NCI-H2227 (cell line): ENCODE data around the gene TACR1.

Experiments used
- DNase-seq: peaks from one replicate; lab custom pipeline; 2025; ENCODE audit not compliant: unreplicated experiment; lab: John Stamatoyannopoulos, UW

The TACR1 gene

DNA sequence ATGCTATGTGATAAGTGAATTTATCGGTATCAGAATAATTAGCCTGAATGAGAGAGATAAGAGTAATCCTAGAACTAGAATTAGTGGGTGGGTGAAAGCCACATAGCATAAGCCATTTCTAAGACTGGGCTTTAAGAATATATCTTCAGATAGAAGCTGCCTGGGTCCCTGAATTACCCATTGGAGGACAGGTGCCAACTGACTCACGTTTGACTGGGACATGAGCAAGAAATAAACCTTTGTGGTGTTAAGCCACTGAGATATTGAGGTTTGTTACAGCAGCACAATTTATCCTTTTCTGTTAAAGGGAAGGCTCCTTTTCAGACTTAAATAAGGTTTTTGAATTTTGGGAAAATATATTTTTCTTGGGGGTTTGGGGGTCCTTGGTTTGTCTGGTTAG, 145.0 kb downstream of the TACR1 start:
- DNase-seq = no peak

GRCh38 chr2:75053484-75054112, 145.7 kb downstream of the TACR1 start:
- peak; percentile 66 for DNase-seq

- no peak for DNase-seq
These were observed 151.2 kb downstream of the TACR1 start for GRCh38 chr2:75047992-75048625.

- no peak for DNase-seq
These were observed 151.9 kb downstream of the TACR1 start for GRCh38 chr2:75047189-75047991.

DNA sequence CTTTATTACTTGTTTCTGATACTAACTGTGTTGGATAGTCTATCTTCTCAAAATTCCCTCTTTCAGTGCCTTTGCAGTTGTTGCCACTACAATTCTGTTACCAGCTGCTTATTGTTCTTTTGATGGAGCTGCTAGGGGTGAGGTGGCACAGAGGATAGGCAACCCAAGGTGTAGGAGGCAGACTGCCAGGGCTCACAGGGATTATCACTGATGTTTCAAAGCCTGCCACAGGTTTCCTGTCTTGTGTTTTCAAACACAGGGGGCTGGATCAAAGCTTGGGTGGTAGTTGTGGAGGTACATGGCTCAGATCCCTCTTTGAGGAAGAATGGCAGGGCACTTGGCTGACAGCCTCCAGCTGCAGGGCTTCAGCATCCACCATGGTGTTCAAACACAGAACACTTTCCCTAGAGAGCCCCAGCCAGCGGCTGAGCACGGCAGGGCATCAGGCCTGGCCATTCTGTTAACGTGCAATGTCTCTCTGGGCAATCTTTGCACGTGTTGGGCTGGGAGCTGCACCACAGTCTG, 153.7 kb downstream of the TACR1 start:
- DNase-seq = no peak

GRCh38 chr2:75044291-75044690, 155.0 kb downstream of the TACR1 start:
- DNase-seq = no peak

DNA sequence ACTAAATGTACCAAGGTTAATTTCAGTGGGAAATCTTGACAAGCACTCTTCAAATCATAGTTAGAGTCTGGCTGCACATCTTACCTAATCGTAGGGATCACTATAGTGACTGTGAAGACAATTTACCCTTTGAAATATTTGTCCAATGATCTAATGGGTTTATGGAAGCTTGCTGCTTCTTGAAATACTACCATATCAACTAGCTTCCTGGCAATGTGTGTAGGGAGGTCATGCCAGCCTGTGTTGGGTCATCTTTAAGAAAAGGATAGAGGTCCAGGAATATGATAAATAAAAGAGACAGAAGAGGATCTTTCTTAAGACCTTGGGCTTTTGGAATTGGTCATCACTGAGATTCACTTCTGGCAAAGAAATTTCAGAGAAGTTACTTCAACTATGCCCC, 156.5 kb downstream of the TACR1 start:
- no peak for DNase-seq

- no peak for DNase-seq
These were observed 157.4 kb downstream of the TACR1 start for GRCh38 chr2:75041731-75042600.

DNA sequence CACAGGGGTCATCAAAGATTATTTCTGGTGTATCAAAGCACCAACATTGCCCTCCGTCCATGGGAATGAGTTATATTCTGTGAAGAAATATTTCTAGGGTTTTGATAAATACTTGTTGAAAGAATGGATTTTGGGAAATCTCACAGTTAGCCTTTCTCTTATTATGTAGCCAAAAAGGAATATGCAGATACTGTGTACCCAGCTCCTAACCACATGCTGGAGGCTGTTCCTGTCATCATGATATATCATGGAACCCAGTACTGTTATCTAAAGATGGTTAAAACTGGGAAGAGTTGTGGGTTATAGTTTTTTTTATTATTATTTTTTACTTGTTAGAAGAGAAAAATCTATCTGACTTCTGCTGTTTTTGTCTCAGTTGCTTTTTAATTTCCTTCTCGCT, 158.1 kb downstream of the TACR1 start:
- DNase-seq = no peak

- no peak for DNase-seq
These were observed 163.6 kb downstream of the TACR1 start for GRCh38 chr2:75035444-75036353.

DNA sequence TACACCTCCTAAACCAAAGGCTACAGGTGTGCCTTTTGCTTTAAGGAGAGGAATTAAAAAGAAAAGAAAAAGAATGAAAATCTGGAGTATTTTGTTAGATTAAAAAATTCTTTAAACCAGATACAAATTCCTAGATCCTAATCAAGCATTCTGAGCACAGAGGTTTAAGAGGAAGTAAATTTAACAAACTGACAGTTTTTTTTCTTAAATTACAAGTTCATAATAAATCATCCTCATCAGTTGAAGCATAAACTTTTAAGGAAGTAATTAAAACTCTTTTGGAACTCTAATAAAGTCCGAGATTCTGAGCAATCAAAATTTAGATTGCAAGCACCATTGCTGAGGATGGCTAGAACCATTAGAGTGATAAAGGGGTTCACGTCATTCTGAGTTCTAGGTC, 165.8 kb downstream of the TACR1 start:
- DNase-seq = no peak

DNA sequence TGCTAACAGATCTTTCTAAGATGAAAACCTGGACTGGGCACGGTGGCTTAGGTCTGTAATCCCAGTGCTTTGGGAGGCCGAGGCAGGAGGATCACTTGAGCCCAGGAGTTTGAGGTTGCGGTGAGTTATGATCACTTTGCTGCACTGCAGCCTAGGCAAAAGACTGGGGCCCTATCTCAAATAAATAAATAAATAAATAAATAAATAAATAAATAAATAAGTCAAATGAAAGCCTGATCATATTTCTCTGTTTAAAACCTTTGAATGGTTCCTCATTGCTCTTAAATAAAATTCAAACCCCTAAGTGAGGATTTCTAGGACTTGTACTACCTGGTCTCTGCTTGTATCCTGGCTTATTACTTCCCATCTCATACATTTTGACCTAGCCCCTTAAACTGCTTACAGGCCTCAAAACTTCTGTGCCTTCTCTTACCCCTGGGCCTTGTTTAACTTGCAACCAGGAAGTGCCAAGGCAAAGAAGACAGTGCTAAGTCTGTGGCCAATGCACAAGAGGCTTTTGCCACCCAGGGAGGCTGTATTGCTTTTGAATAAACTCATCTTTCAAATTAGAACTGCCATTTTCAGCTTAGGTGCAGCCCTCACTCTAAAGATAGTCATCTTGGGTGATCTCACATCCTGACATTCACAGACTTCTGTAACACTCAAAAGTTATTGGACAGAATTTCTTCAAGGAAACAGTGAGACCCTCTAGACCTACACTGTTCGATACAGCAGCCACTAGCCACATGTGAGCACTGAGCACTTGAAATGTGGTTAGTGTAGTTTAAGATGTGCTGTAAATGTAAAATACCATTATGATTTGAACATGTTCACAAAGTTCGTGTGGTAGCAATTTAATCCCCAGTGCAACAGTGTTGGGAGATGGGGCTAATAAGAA, 167.2 kb downstream of the TACR1 start:
- no peak for DNase-seq

GRCh38 chr2:75031171-75031570, 168.1 kb downstream of the TACR1 start:
- DNase-seq = no peak

GRCh38 chr2:75030218-75031009, 168.9 kb downstream of the TACR1 start:
- no peak for DNase-seq

GRCh38 chr2:75027886-75028285, 171.4 kb downstream of the TACR1 start:
- no peak for DNase-seq

GRCh38 chr2:75025633-75026380, 173.5 kb downstream of the TACR1 start:
- DNase-seq = no peak

GRCh38 chr2:75025216-75025615, 174.1 kb downstream of the TACR1 start:
- DNase-seq = no peak
